OCI-LY7 (cell line): ENCODE measurements around the gene AGRN. TPM values are rescaled to one million over a fixed set of nuclear protein-coding genes. Genes with fewer than 3 reads are reported as not detected.

Experiments
- BruUV-seq: library from RNA; stranded (reverse); fragments of 400-500 nt; replicated peaks from 2 replicates; lab custom pipeline; 2021; lab: Mats Ljungman, UMichigan
- CTCF ChIA-PET: fragments of 300-600 bp; sonication (Branson Sonifier 250); formaldehyde crosslinking; loops from one replicate; lab custom pipeline; 2022; ENCODE audit warnings: antibody characterized with exemption; ENCODE audit not compliant: unreplicated experiment; lab: Charles Lee
- POLR2A ChIA-PET: fragments of 300-600 bp; sonication (Branson Sonifier 250); formaldehyde crosslinking; loops from one replicate; lab custom pipeline; 2022; ENCODE audit warnings: antibody characterized with exemption; lab: Charles Lee
- DNase-seq: peaks from one replicate; pipeline ENCODE4 v3.0.0-alpha.2; 2015; ENCODE audit warnings: low spot score
- H2AFZ ChIP-seq: fragments of 200-600 bp; sonication (generic), shearing (Covaris generic); 2 replicates; pipeline ENCODE4 v1.6.1; 2014; ENCODE audit warnings: mild to moderate bottlenecking, antibody characterized with exemption, low read length, moderate library complexity
- H3K27ac ChIP-seq: fragments of 200-600 bp; sonication (generic); 2 replicates; pipeline ENCODE4 v1.5.1; 2014; ENCODE audit warnings: mixed run types, low read depth, mild to moderate bottlenecking, moderate library complexity, low read length, inconsistent platforms; ENCODE audit not compliant: poor library complexity, severe bottlenecking
- H3K36me3 ChIP-seq: fragments of 200-600 bp; sonication (generic); 2 replicates; pipeline ENCODE4 v1.6.1; 2014; ENCODE audit warnings: mild to moderate bottlenecking, antibody characterized with exemption, low read length, moderate library complexity, mixed read lengths; ENCODE audit not compliant: insufficient read depth
- H3K4me1 ChIP-seq: fragments of 200-600 bp; sonication (generic); 2 replicates; pipeline ENCODE4 v1.5.1; 2014; ENCODE audit warnings: mild to moderate bottlenecking, low read length; ENCODE audit not compliant: insufficient read depth, poor library complexity, severe bottlenecking
- H3K4me2 ChIP-seq: fragments of 200-600 bp; sonication (generic); 2 replicates; pipeline ENCODE4 v1.6.1; 2014; ENCODE audit warnings: mild to moderate bottlenecking, low read length
- H3K4me3 ChIP-seq: fragments of 200-600 bp; sonication (generic); 2 replicates; pipeline ENCODE4 v1.5.1; 2014; ENCODE audit warnings: mild to moderate bottlenecking, low read depth, low read length; ENCODE audit not compliant: poor library complexity, severe bottlenecking
- H3K79me2 ChIP-seq: fragments of 200-600 bp; sonication (generic); 2 replicates; pipeline ENCODE4 v1.6.1; 2016; ENCODE audit warnings: low read depth, mild to moderate bottlenecking, low read length, moderate library complexity, mixed read lengths; ENCODE audit not compliant: insufficient read depth
- H3K9me2 ChIP-seq: fragments of 200-600 bp; sonication (generic); 2 replicates; pipeline ENCODE4 v1.6.1; 2016; ENCODE audit warnings: mild to moderate bottlenecking, low read length, mixed read lengths; ENCODE audit not compliant: insufficient read depth
- H3K9me3 ChIP-seq: fragments of 200-600 bp; sonication (generic); 2 replicates; pipeline ENCODE4 v1.6.1; 2014; ENCODE audit warnings: mild to moderate bottlenecking, mixed run types, low read length, mixed read lengths
- H4K20me1 ChIP-seq: fragments of 200-600 bp; sonication (generic); 2 replicates; pipeline ENCODE4 v1.6.1; 2014; ENCODE audit warnings: mild to moderate bottlenecking, antibody characterized with exemption, low read length, moderate library complexity, mixed read lengths; ENCODE audit not compliant: insufficient read depth
- CTCF ChIP-seq: fragments of 200-600 bp; sonication (generic); conservative IDR thresholded peaks from 2 replicates; pipeline ENCODE4 v1.5.1; 2014; ENCODE audit warnings: mild to moderate bottlenecking, antibody characterized with exemption, low read length, moderate library complexity, mixed read lengths
- EZH2phosphoT487 ChIP-seq: fragments of 200-600 bp; sonication (generic); IDR thresholded peaks from 2 replicates; pipeline ENCODE4 v1.6.1; 2018; ENCODE audit warnings: low read depth, borderline replicate concordance, mild to moderate bottlenecking, mixed run types, antibody characterized with exemption, low read length, moderate library complexity, mixed read lengths
- intact Hi-C: fragments of 100-400 bp; cut with micrococcal nuclease; formaldehyde crosslinking; loops from one replicate; pipeline ENCODE4 v1.10.0; 2022; ENCODE audit not compliant: unreplicated experiment
- total RNA-seq, 2 experiments: library from RNA; depleted of rRNA in 1 of 2; stranded (reverse); fragments of >200 nt in 1 of 2; shearing (Covaris generic) in 1 of 2; gene quantifications; 2 replicates each; pipeline ENCODE4 v1.2.3, GENCODE V29; 2014 to 2022

Gene AGRN
- total RNA-seq, 2 experiments from 2014 or later, result 2.7 to 9.1 TPM

GRCh38 chr1:1004780-1005697 is 14.9 kb upstream of the AGRN start:
- no TSS peak for BruUV-seq
- DNase-seq, result no peak
- ChIA-PET CTCF (no interaction called here), POLR2A (interaction anchor here (0.7 kb wide), 1 partner anchor 16 kb away, joined by 3 read pairs; no protein-coding TSS in a partner anchor)
- no peak overlapping the region for H3K4me2 ChIP-seq
- intact Hi-C loops, result no loop called here
- H3K27ac ChIP-seq, result no peak overlapping the region
- TF ChIP-seq EZH2phosphoT487 (no peak), CTCF (no peak)
- no peaks in the 10 kb centered on the region for H4K20me1 ChIP-seq
- H3K79me2 ChIP-seq, result no peaks in the 10 kb centered on the region
- no peak overlapping the region for H2AFZ ChIP-seq
- H3K9me3 ChIP-seq, result no peaks in the 10 kb centered on the region
- H3K4me3 ChIP-seq, result no peak overlapping the region
- no peaks in the 10 kb centered on the region for H3K36me3 ChIP-seq
- no peaks in the 10 kb centered on the region for H3K4me1 ChIP-seq
- no peaks in the 10 kb centered on the region for H3K9me2 ChIP-seq

GRCh38 chr1:1005774-1006304 is 14.1 kb upstream of the AGRN start:
- H3K4me2 ChIP-seq, result no peak overlapping the region

More at GRCh38 chr1:1005774-1006304, 14.1 kb upstream of the AGRN start:
- no TSS peak for BruUV-seq
- no peaks in the 10 kb centered on the region for H3K9me3 ChIP-seq
- ChIA-PET POLR2A (no interaction called here), CTCF (no interaction called here)
- no peak overlapping the region for H2AFZ ChIP-seq
- H3K79me2 ChIP-seq, result no peaks in the 10 kb centered on the region
- H3K9me2 ChIP-seq, result no peaks in the 10 kb centered on the region
- no peak for TF ChIP-seq CTCF
- TF ChIP-seq EZH2phosphoT487, result no peak
- no peak overlapping the region for H3K27ac ChIP-seq
- H3K36me3 ChIP-seq, result no peaks in the 10 kb centered on the region
- H3K4me3 ChIP-seq, result no peak overlapping the region
- no peaks in the 10 kb centered on the region for H3K4me1 ChIP-seq
- intact Hi-C loops, result no loop called here
- DNase-seq, result no peak
- no peaks in the 10 kb centered on the region for H4K20me1 ChIP-seq
